AG08396 (cell line): ENCODE results near the gene IPPK.
"Not testable (repeated sequence)": the region's sequence is repeated elsewhere in the genome, so short reads cannot be mapped to it uniquely, and the experiment has no call there.

ENCODE experiments used
- DNase-seq: peaks from one replicate; pipeline ENCODE4 v3.0.0; 2012; ENCODE audit warnings: low spot score, mixed read lengths

IPPK gene

GRCh38 chr9:92637886-92638620 is 31.9 kb downstream of the IPPK start:
- DNase-seq: no peak

- no peak for DNase-seq
These were observed 32.6 kb downstream of the IPPK start for GRCh38 chr9:92637326-92637725.

- DNase-seq: no peak
These were observed 33.3 kb downstream of the IPPK start for GRCh38 chr9:92636627-92637026.

GRCh38 chr9:92635760-92636159 is 34.2 kb downstream of the IPPK start:
- DNase-seq: no peak

GRCh38 chr9:92634712-92635605 is 35.0 kb downstream of the IPPK start:
- DNase-seq: peak; percentile 90

GRCh38 chr9:92633614-92634278 is 36.2 kb downstream of the IPPK start:
- DNase-seq: no peak

GRCh38 chr9:92632641-92633040 is 37.3 kb downstream of the IPPK start:
- no peak for DNase-seq

GRCh38 chr9:92631452-92632343 is 38.2 kb downstream of the IPPK start:
- DNase-seq: no peak

- DNase-seq: no peak
These were observed 42.3 kb downstream of the IPPK start for GRCh38 chr9:92627651-92628050.

- no peak for DNase-seq
These were observed 43.4 kb downstream of the IPPK start for GRCh38 chr9:92626484-92626883.

- DNase-seq: not testable (repeated sequence)
These were observed 46.0 kb downstream of the IPPK start for GRCh38 chr9:92623936-92624335.

- no peak for DNase-seq
These were observed 49.1 kb downstream of the IPPK start for GRCh38 chr9:92620845-92621244.

- DNase-seq: no peak
These were observed 50.2 kb downstream of the IPPK start for GRCh38 chr9:92619601-92620300.

- no peak for DNase-seq
These were observed 51.2 kb downstream of the IPPK start for GRCh38 chr9:92618633-92619225.

- no peak for DNase-seq
These were observed 51.9 kb downstream of the IPPK start for GRCh38 chr9:92617951-92618510.

GRCh38 chr9:92617195-92617813 is 52.6 kb downstream of the IPPK start:
- no peak for DNase-seq

- DNase-seq: peak; percentile 58
These were observed 53.2 kb downstream of the IPPK start for GRCh38 chr9:92616655-92617111.

- DNase-seq: no peak
These were observed 53.7 kb downstream of the IPPK start for GRCh38 chr9:92616199-92616641.

- DNase-seq: no peak
These were observed 54.1 kb downstream of the IPPK start for GRCh38 chr9:92615790-92616189.
